Keratinocyte (primary cell): ENCODE data around the gene DLG1. TPM values are rescaled to one million over a fixed set of nuclear protein-coding genes. Genes with fewer than 3 reads are reported as not detected.

ENCODE experiments used
- DNase-seq: peaks from one replicate; pipeline ENCODE4 v3.0.0-alpha.2; 2011; ENCODE audit warnings: low read depth, missing footprints, low spot score
- FAIRE-seq: peaks from 2 replicates; lab custom pipeline; 2011; peaks lifted over from hg19 to GRCh38; lab: Jason Lieb, UNC
- H2AFZ ChIP-seq: 2 replicates; pipeline ENCODE4 v1.6.0; 2012; ENCODE audit warnings: low read length, control low read depth, inconsistent platforms; ENCODE audit not compliant: control insufficient read depth
- H3K27ac ChIP-seq: 2 replicates; pipeline ENCODE4 v1.5.1; 2011; ENCODE audit warnings: low read length; ENCODE audit not compliant: control insufficient read depth, insufficient read depth
- H3K27me3 ChIP-seq: 3 replicates; pipeline ENCODE4 v1.6.0; 2011; ENCODE audit warnings: low read length; ENCODE audit not compliant: control insufficient read depth, insufficient read depth; ENCODE audit errors: extremely low read depth
- H3K36me3 ChIP-seq, 2 experiments: 2 replicates in 1 of 2; 3 replicates in 1 of 2; pipeline ENCODE4 v1.5.1; 2011; ENCODE audit warnings: low read length in 2 of 2, mild to moderate bottlenecking in 1 of 2; ENCODE audit not compliant: control insufficient read depth in 2 of 2, insufficient read depth in 2 of 2; ENCODE audit errors: extremely low read depth in 1 of 2
- H3K4me1 ChIP-seq: 3 replicates; pipeline ENCODE4 v1.5.1; 2011; ENCODE audit warnings: low read length; ENCODE audit not compliant: control insufficient read depth, insufficient read depth; ENCODE audit errors: extremely low read depth
- H3K4me2 ChIP-seq: 3 replicates; pipeline ENCODE4 v1.6.0; 2011; ENCODE audit warnings: low read depth, low read length; ENCODE audit not compliant: control insufficient read depth, insufficient read depth; ENCODE audit errors: extremely low read depth
- H3K4me3 ChIP-seq, 3 experiments: fragments of 200-600 bp in 1 of 3; sonication (generic) in 1 of 3; 2 replicates in 2 of 3; 3 replicates in 1 of 3; pipeline ENCODE4 v1.5.1; 2011 to 2016; ENCODE audit warnings: low read length in 3 of 3, mild to moderate bottlenecking in 3 of 3, control low read depth in 2 of 3, inconsistent platforms in 1 of 3, low read depth in 1 of 3, mixed read lengths in 1 of 3, mixed run types in 1 of 3, moderate library complexity in 1 of 3; ENCODE audit not compliant: control insufficient read depth in 2 of 3, insufficient read depth in 2 of 3; ENCODE audit errors: extremely low read depth in 1 of 3
- H3K79me2 ChIP-seq: 2 replicates; pipeline ENCODE4 v1.6.0; 2012; ENCODE audit warnings: low read length; ENCODE audit not compliant: control insufficient read depth, insufficient read depth
- H3K9ac ChIP-seq: 3 replicates; pipeline ENCODE4 v1.6.0; 2011; ENCODE audit warnings: low read length; ENCODE audit not compliant: control insufficient read depth, insufficient read depth; ENCODE audit errors: extremely low read depth
- H3K9me1 ChIP-seq: 3 replicates; pipeline ENCODE4 v1.6.0; 2011; ENCODE audit warnings: low read length; ENCODE audit not compliant: control insufficient read depth, insufficient read depth; ENCODE audit errors: extremely low read depth
- H3K9me3 ChIP-seq: 2 replicates; pipeline ENCODE4 v1.5.1; 2012; ENCODE audit warnings: low read depth, low read length; ENCODE audit not compliant: control insufficient read depth
- H4K20me1 ChIP-seq: 3 replicates; pipeline ENCODE4 v1.6.0; 2011; ENCODE audit warnings: low read length; ENCODE audit not compliant: control insufficient read depth, insufficient read depth; ENCODE audit errors: extremely low read depth
- CTCF ChIP-seq, 3 experiments: IDR thresholded peaks in 1 of 3; conservative IDR thresholded peaks in 1 of 3; optimal IDR thresholded peaks in 1 of 3; 2 replicates in 2 of 3; 3 replicates in 1 of 3; pipeline versions ENCODE3 to v1.5.1; 2011; ENCODE audit warnings: low read length in 3 of 3, mild to moderate bottlenecking in 3 of 3, moderate library complexity in 2 of 3, control low read depth in 1 of 3, inconsistent platforms in 1 of 3; ENCODE audit not compliant: insufficient read depth in 2 of 3; ENCODE audit errors: extremely low read depth in 1 of 3
- EZH2 ChIP-seq: IDR thresholded peaks from one replicate; pipeline ENCODE4 v1.6.1; 2012; ENCODE audit warnings: inconsistent platforms, mild to moderate bottlenecking, low read length, moderate library complexity
- dilution Hi-C: fragments of 300-500 bp; cut with MboI; formaldehyde crosslinking; loops from one replicate; pipeline ENCODE4 v1.7.0; 2020; ENCODE audit warnings: low sequenced_read_pairs; ENCODE audit not compliant: extremely low pct_ligation_motif_present
- polyA plus RNA-seq, 5 experiments: library from polyadenylated mRNA; depleted of rRNA in 3 of 5; stranded (reverse) in 3 of 5; stranded (forward) in 1 of 5; unstranded in 1 of 5; fragments of >200 nt; gene quantifications; 1 replicate in 1 of 5; 2 replicates in 3 of 5; 3 replicates in 1 of 5; pipeline versions ENCODE4 v1.2.1 to v1.2.3, GENCODE V29; 2011 to 2012; ENCODE audit warnings: missing spikeins in 2 of 5, low read depth in 1 of 5, low replicate concordance in 1 of 5

The DLG1 gene
- polyA plus RNA-seq, 1 donor (not counting 4 experiments of a cell fraction or from before 2014, with no cell fraction given), result 139 TPM

GRCh38 chr3:197001972-197002700 lies 296.3 kb downstream of the DLG1 start:
- H3K79me2 ChIP-seq, result no peaks in the 10 kb centered on the region
- H3K27ac ChIP-seq, result peak overlapping the region; percentile 18
- dilution Hi-C loops, result no loop called here
- H3K9me1 ChIP-seq, result no peaks in the 10 kb centered on the region
- H3K4me2 ChIP-seq, result peak overlapping the region; percentile 65
- DNase-seq (no peak), FAIRE-seq (no peak)
- no peaks in the 10 kb centered on the region for H3K27me3 ChIP-seq
- peaks cover 20% of the 10 kb centered on the region for H3K4me1 ChIP-seq
- no peaks in the 10 kb centered on the region for H3K9me3 ChIP-seq
- H3K4me3 ChIP-seq, result peak overlapping the region; percentile 4 to 17 (median 5)
- peak overlapping the region; percentile 57 for H3K9ac ChIP-seq
- H4K20me1 ChIP-seq, result no peaks in the 10 kb centered on the region
- TF ChIP-seq CTCF (optimal IDR thresholded peaks at IDR 0.05 in 1 of 3, IDR thresholded peaks at IDR 0.05 in 1 of 3, conservative IDR thresholded peaks at IDR 0.05 in 1 of 3; ENCODE audit: extremely low read depth in 1 of 3, insufficient read depth in 2 of 3, low read length in 3 of 3), result no peak
- no peak for TF ChIP-seq EZH2
- H2AFZ ChIP-seq, result peak overlapping the region; percentile 67
- no peaks in the 10 kb centered on the region for H3K36me3 ChIP-seq

- FAIRE-seq, result no peak
- peak overlapping the region; percentile 67 for H2AFZ ChIP-seq
These were observed 297.1 kb downstream of the DLG1 start for GRCh38 chr3:197001106-197001971.

More at GRCh38 chr3:197001106-197001971, 297.1 kb downstream of the DLG1 start:
- no peaks in the 10 kb centered on the region for H4K20me1 ChIP-seq
- dilution Hi-C loops, result no loop called here
- no peaks in the 10 kb centered on the region for H3K27me3 ChIP-seq
- TF ChIP-seq EZH2 (no peak), CTCF (optimal IDR thresholded peaks at IDR 0.05 in 1 of 3, IDR thresholded peaks at IDR 0.05 in 1 of 3, conservative IDR thresholded peaks at IDR 0.05 in 1 of 3; ENCODE audit: extremely low read depth in 1 of 3, insufficient read depth in 2 of 3, low read length in 3 of 3) (no peak)
- no peaks in the 10 kb centered on the region for H3K36me3 ChIP-seq
- H3K4me3 ChIP-seq, result peak overlapping the region in 1 of 3 experiments; percentile 5
- H3K4me2 ChIP-seq, result peak overlapping the region; percentile 65
- no peaks in the 10 kb centered on the region for H3K9me1 ChIP-seq
- H3K9me3 ChIP-seq, result no peaks in the 10 kb centered on the region
- peaks cover 28% of the 10 kb centered on the region for H3K4me1 ChIP-seq
- H3K9ac ChIP-seq, result peak overlapping the region; percentile 57
- no peaks in the 10 kb centered on the region for H3K79me2 ChIP-seq
- peak overlapping the region; percentile 18 for H3K27ac ChIP-seq
- DNase-seq, result no peak
